GM20431 (cell line): Measurements from ENCODE around the gene GID8.

Experiments used
- in situ Hi-C: fragments of 300-500 bp; cut with MseI, MboI; formaldehyde crosslinking; loops from one replicate; pipeline ENCODE4 v1.15.0; 2020; ENCODE audit warnings: low sequenced_read_pairs; ENCODE audit not compliant: unreplicated experiment

The GID8 gene

DNA sequence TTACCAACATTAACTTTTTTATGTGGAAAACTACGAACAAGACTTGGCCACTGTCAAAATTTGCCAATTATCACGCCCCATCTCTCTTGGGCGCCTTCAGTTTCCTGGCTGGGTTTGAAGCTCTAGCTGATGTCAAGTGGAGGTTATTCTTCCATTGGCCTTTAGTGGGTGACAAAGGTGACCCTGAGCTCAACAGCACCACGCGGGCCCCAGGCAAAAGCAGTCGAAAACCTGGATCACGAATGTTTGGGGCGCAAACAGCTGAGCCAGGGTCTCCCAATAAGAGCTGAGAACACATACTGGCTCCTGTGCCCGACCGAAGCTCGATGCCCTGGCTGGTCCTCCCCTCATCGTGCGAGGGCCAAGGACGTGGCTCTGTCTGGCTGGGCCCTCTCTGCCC lies 41.4 kb downstream of the GID8 start:
- in situ Hi-C loops: no loop called here

DNA sequence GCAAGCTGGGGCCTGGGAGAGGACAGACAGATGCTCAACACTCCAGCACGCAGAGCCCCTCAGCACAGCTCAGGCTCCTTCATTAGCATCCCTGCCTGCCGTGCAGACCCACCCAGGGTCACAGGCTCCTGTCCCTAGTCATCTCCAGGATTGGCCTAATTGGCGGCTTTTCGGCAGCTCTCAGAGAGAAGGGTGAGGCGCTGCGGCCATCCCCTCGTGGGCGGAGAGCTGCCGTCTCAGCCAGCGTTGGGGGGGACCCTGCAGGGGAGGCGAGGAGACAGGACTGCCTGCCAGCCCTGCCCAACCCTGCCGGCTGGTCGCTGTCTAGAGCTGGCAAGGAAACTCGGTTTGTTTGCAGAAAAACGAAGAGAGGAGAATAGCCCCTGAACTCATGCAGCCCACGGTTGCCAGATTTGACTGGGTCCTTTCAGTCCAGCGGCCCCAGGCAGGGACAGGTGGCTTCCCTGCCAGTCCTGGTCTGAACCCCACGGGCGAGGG lies 42.0 kb downstream of the GID8 start:
- in situ Hi-C loops: no loop called here

DNA sequence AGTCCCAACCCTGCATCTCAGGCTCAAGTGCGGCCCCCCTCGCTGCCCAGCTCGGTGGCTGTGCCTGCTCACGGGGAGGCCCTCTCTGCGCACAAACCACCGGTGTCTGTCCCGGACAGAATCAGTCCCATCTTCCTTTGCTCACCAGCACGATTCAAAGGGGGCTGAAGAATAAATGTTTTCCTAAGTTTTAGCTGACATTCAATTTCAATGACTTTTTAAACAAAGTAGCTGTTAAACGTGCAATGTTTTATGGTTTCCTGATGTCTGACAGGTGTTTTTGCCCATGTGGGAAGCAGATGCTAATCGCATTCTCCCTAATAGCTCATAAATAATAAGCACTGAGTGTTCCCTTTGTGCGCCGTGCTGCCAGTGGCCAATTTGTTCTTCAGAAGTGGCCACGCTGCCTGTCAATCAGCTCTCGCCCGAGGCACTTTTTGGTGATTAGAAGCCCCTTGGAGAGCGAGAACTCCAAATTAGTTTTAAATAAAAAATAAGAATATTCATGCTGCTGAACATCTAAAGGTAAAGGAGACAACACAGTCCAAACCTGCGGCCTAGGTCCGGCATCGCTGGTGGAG lies 42.5 kb downstream of the GID8 start:
- in situ Hi-C loops: no loop called here

DNA sequence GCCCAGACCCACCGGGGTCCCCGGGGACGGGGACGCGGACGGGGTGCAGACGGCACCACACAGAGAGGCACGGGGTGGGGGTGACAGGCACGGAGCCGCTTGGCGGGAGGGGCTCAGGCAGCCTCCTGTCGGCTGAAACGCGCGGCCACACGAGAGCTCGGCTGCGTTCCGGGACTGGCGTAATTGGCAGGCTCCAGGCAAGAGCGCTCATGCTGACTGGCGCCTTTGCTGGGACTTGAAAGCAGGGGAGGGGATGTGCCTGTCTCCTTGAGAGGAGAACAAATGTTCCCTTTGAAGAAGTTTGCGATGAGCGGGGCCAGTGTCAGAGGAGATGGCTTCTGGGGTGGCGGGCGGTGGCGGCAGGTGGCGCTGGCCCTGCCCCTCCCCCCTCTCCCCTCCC lies 43.0 kb downstream of the GID8 start:
- in situ Hi-C loops: no loop called here

DNA sequence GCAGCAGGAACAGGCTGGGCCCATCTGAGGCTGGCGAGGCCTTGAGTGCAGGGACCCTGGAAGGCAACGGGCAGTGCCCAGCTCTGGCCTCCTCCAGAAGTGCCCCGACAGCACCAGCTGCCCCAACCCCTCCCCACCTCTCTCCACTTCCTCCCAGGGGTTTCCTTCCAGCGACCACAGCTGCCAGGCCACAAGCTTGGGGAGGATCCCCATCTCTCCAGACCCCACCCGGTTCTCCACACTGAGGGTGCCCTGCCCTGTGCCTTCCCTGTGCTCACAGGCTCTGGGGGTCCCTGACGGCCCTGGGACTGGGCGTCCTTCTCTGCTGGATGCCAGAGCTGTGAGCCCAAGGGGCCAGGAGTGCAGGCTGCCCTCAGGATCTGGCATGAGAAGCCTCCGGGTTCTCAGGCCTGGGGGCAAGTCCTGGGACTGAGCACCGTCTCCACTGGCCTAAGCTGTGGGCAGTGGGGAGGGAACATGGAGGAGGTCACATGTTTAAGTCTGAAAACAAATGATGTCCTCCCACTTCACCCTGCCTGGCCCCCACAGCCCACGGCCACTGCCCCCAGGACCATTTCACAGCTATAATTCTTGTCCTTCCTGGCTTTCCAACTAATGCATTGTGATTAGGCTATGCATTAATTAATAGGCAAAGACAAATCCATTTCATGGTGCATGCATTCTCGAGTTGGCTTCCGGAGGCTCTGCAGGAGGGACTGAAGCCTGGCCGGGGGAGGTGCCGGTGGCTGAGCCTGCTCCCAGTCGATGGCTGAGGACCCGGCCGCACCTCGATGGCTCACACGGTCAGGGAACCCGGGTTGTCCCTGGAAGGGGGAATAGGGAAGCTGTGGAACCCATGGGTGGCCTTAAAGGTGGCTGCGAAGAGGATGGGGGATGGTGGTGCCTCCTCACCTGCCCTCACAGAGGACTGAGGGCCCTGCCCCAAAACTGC lies 44.5 kb downstream of the GID8 start:
- in situ Hi-C loops: no loop called here

DNA sequence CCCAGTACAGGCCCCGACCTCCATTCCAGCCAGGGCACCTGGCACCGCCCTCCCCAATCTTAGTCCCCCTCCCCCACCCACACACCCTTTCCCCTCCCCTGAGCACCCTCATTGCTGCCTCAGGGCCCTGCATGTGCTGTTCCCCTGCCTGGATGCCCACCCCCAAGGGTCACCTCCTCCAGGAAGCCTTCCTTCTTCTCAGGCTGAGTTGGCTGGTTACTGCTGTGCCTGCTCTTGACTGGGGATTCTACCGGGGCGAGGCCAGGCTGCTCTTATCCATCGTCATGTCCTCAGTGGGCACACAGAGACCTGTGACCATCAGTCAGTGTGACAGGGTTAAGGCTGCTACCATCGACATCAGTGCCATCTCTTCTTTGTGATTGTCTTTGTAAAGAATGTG lies 45.3 kb downstream of the GID8 start:
- in situ Hi-C loops: no loop called here

DNA sequence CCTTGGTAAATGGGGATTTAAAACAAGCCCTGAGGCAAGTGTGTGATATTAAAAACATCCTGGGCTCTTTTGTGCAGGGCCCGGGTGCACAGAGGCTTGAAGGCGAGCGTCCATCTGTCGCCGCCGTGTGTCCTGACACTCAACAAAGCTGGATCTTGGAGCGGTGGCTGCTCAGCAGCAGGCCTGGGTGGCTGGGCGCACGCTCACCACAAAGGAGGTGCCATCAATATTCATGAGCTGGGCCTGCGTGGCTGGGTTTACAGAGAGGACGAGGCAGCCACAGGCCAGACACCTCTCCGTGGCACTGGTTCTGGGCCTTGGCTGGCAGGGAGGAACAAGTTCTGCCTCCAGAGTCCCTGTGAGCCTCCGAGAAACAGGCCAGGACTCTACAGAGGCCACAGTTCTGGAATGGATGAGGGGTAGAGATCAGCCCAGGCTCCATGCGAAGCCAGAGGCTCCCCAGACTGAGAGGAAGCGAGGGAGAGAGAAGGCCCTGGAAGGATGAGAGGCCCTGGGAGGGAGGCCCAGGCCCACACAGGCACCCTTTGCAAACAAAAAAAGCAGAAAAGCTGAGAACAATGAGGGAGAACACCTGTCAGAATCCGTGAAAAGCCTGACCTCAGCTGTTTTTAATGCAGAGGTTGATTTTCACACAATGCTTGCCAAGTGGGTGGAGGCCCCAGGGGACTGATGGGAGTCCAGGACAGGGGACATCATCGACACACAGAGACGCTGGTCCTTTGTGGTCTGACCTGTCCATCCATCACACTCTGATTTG lies 46.9 kb downstream of the GID8 start:
- in situ Hi-C loops: no loop called here

DNA sequence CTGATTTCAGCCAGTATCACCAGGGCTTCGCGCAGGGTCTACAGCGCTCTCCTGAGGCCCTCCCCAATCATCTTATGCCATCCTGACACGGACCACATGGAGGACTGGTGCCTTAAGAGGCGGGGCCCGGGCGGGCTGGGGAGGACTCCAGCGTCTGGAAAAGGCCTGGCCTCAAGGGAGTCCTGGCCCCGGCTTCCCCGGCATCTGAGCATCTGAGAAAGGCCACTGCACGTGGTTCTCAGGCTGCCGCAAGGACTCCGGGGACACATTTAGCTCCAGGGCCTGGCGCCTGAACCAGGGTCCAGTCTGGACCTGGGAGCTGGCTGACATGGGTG lies 47.5 kb downstream of the GID8 start:
- in situ Hi-C loops: no loop called here

DNA sequence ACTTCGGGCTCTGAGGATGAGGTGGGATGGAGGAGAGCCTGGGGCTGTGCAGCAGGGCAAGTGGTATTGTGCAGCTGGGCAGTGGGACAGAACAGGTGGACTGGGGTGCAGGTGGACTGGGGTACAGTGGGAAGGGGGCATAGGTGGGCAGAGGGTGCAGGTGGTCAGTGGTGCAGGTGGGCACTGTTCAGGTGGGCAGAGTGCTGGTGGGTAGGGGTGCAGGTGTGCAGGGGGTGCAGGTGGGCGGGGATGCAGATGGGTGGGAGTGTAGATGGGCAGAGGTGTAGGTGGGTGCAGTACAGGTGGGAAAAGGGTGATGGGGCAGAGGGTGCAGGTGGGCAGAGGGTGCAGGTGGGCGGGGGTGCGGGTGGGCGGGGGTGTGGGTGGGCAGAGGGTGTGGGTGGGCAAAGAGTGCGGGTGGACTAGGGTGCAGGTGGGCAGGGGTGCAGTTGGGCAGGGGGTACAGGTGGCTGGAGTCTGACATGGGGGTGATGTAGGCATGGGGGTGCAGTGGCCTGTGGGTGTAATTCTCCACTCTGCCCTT lies 48.4 kb downstream of the GID8 start:
- in situ Hi-C loops: no loop called here

DNA sequence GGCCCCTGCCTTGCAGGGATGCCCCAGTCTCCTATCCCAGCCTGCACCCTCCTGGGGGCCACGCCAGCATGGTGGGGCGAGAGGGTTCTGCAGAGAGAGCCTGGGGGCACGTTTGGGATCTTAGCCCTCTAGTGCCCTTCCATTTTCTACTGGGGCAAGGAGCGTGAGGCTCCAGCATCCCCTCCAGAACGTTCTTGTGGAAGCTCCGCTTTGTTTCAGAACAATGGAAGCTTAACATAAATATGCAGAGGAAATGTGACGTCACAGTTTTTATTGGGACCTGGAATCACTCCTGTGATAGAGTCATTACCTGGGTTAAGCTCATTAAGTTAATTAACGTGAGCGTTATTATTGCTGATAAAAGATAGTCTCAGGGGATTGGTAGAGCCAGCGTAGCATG lies 49.2 kb downstream of the GID8 start:
- in situ Hi-C loops: no loop called here

DNA sequence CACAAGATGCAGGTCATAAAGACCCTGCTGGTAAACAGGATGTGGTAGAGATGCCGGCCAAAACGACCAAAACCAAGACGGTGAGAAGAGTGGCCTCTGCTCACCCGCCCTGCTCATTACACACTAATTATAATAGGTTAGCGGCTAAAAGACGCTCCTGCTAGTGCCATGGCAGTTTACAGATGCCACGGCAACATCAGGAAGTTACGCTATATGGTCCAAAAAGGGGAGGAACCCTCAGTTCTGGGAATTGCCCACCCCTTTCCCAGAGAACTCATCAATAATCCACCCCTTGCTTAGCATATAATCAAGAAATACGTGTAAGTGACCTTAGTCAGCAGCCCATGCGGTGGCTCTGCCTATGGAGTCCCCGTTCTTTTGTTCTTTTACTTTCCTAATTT lies 51.3 kb downstream of the GID8 start:
- in situ Hi-C loops: no loop called here

DNA sequence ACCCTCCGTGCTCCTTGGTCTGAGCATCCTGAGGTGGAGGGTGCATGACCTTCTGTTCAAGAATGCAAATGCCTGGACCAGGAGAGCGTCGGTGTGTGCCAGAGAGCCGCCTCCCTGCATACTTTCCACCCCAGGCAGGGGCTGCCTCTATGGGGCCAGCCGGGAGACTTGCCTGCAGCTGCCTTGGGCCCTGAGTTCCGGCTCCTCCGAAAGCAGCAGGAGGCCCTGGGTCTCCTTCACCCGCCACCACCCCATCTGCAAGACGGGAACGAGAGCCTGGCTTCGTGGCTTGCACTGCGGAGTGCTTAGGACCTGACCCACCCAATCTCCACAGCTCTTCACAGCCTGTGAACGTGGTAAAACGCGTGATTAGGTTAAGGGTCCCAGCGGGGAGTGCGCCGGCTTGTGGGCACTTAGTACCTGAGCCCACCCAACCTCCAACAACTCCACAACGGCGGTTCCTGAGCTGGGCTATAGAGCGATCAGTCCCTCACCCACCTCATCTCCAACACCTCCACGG lies 52.4 kb downstream of the GID8 start:
- in situ Hi-C loops: no loop called here

DNA sequence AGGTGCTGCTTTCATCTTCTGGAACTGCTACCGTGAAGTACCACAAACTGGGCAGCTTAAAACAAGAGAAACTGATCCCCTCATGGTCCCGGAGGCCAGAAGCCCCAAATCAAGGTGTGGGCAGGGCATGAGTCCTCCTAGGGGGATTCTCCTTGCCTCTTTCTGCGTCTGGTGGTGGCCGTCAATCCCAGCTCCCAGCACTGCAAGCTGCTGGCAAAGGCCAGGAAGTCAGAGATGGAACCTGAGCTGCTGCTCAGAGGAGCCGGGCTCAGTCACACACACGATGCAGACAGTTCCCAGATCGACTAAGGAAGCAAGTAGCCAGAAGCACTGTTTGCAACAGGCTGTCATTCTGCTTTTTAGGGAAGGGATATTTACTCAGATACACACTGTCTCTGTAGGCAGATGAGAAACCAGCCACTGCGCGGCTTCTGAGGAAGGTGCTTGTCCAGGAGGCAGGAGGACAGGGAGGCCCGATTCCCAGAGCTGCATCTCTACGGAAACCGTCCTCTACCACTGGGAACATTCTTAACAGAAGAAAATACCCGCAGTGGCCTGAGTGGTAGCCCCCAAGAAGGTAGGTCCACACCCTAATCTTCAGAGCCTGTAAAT lies 53.4 kb downstream of the GID8 start:
- in situ Hi-C loops: no loop called here

DNA sequence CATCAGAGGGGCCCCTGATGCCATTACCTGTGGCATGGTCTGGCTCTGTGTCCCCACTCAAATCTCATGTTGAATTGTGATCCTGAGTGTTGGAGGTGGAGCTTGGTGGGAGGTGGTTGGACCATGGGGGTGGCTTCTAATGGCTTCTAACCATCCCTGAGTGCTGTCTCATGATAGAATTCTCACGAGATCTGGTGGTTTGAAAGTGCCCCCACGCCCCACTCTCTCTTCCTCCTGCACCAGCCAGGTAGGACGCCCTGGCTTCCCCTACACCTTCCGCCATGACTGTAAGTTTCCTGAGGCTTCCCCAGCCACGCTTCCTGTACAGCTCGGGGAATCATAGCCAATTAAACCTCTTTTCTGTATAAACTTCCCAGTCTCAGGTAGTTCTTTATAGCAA lies 53.9 kb downstream of the GID8 start:
- in situ Hi-C loops: no loop called here

DNA sequence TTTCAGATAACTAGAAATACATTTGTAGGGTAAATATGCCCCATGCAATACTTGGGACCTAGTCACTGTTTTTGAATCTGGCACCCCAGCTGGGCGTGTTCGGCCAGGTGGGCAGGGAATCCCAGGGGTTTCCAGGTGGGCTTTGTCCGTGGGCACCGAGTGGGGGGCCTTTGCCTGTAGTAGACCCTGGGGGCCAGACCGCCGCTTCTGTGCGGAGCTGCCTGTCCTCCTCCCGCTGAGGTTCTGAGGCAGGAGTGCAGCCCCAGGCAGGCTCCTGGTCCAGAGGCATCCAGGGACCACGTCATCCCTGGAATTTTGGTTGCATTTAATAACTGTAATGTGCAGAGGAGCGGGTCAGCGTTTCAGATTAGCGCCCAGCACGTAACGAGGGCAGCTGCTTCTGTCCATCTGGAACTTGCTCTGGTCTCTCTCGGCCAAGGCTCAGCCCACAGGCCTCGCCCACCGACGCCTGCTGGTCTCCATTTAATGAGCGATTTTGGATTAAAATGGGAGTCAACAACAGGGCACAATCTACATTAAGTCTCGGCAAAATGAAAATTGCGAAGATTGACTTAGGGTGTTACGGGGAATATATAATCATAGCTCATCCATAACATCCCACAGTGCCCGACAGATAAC lies 56.0 kb downstream of the GID8 start:
- in situ Hi-C loops: no loop called here

DNA sequence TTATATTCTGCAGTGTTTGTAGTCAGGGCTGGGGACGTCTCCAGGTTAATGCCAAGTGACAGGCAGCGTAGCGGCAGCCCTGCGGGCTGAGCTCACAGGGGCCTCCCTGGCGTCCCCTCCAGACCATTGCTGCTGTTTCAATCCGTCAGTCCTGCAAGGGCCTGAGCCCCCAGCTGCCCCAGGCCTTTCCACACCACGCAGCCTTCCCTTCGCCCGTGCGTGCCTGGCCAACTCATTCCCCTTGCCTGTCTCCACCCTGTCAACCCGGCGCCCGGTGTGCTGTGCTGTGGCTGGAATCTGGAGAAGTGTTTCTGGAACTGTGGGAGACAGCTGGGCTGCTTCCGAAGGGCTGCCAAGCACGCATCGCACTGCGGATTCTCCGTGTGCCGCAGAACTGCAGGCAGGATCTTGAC lies 56.9 kb downstream of the GID8 start:
- in situ Hi-C loops: no loop called here

DNA sequence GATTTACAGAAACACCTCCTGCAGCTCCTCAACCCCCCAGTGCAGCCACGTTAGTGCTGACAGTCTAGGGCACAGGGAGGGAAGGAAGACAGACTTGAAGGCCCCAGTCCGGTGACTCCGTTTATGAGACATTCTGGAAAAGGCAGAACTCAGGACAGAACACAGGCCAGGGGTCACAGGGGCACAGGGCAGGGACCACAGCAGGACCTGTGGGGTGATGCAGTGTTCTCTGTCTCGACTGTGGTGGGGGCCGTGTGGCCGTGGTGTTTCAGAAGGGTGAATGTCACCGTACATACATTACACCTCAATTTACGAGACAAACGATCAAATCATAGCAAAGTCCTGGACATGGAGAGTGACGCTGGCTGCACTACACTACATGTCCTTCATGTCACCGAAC lies 57.5 kb downstream of the GID8 start:
- in situ Hi-C loops: no loop called here

DNA sequence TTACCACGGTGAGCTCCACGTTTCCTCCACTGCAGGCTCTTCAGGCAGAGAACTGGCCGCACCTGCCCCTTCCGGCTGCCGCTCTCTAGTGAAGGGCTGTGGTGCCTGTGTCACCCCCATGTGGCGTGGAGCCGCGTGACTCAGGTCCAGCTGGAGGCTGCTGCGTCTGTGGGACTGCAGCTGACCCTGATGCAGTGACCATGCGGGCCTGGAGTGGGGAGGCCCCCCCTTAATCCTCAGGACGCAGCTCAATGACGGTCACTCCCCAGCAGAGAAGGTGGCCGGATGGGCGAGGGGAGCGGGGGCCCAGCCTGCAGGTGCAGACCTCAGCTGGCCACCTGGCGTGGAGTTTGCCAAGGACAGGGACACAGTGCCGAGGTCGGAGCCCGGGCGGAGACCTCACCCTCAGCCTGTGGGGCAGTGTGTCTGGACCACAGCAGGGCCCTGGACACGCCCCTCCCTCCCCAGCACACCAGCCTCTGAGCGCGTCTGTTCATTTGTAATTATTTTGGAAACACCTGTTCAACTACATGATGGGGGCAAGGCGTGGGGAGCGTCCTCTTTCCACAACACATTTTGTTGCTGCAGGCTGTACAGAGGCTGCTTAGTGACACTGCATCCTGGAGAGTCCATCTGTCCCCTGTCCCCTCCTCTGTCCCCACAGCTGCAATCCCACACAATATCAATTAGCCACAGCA lies 58.1 kb downstream of the GID8 start:
- in situ Hi-C loops: no loop called here

DNA sequence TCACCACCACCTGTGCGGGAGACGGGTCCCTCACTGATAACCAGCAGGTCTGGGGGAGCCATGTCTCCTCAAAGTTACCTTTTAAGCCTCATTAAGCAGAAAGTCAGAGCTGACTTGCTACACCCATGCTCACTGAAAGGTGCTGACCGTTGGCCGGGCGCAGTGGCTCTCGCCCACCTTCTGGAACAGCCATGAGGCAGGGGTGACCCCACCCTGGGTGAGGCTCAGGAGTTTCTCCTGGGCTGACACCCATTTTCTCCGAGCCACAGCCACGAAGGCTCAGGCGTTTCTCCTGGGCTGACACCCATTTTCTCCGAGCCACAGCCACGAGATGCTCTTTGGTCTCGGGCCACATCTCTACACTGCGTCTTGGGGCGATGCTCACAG lies 58.6 kb downstream of the GID8 start:
- in situ Hi-C loops: no loop called here
